ENCODE measurements around the gene FRMD1.

The FRMD1 gene

GRCh38 chr6:168100011-168100802 lies 21.2 kb upstream of the FRMD1 start:
- DNase-seq (ENCODE audit: low read depth): no peak
- H3K4me3 ChIP-seq (ENCODE audit: low read depth, low read length): no peak overlapping the region
- no peak for TF ChIP-seq CTCF (conservative IDR thresholded peaks at IDR 0.05; ENCODE audit: low read depth, low read length)

GRCh38 chr6:168099201-168100010 lies 20.4 kb upstream of the FRMD1 start:
- TF ChIP-seq CTCF (conservative IDR thresholded peaks at IDR 0.05; ENCODE audit: low read depth, low read length): no peak
- DNase-seq (ENCODE audit: low read depth): no peak
- no peak overlapping the region for H3K4me3 ChIP-seq (ENCODE audit: low read depth, low read length)

GRCh38 chr6:168098431-168098861 lies 19.4 kb upstream of the FRMD1 start:
- H3K4me3 ChIP-seq (ENCODE audit: low read depth, low read length): no peak overlapping the region
- no peak for TF ChIP-seq CTCF (conservative IDR thresholded peaks at IDR 0.05; ENCODE audit: low read depth, low read length)
- no peak for DNase-seq (ENCODE audit: low read depth)

GRCh38 chr6:168097621-168098430 lies 18.8 kb upstream of the FRMD1 start:
- DNase-seq (ENCODE audit: low read depth): no peak
- no peak overlapping the region for H3K4me3 ChIP-seq (ENCODE audit: low read depth, low read length)
- no peak for TF ChIP-seq CTCF (conservative IDR thresholded peaks at IDR 0.05; ENCODE audit: low read depth, low read length)

- H3K4me3 ChIP-seq (ENCODE audit: low read depth, low read length): no peak overlapping the region
- DNase-seq (ENCODE audit: low read depth): no peak
- TF ChIP-seq CTCF (conservative IDR thresholded peaks at IDR 0.05; ENCODE audit: low read depth, low read length): no peak
Measured at GRCh38 chr6:168097221-168097620, 18.2 kb upstream of the FRMD1 start.

- no peak overlapping the region for H3K4me3 ChIP-seq (ENCODE audit: low read depth, low read length)
- DNase-seq (ENCODE audit: low read depth): no peak
- no peak for TF ChIP-seq CTCF (conservative IDR thresholded peaks at IDR 0.05; ENCODE audit: low read depth, low read length)
Measured at GRCh38 chr6:168096271-168096764, 17.3 kb upstream of the FRMD1 start.

Measured in choroid plexus epithelial cell (primary cell).